Measurements from ENCODE around the gene RPH3AL.
"Not testable (repeated sequence)": the region's sequence is repeated elsewhere in the genome, so short reads cannot be mapped to it uniquely, and the experiment has no call there.

The RPH3AL gene

DNA sequence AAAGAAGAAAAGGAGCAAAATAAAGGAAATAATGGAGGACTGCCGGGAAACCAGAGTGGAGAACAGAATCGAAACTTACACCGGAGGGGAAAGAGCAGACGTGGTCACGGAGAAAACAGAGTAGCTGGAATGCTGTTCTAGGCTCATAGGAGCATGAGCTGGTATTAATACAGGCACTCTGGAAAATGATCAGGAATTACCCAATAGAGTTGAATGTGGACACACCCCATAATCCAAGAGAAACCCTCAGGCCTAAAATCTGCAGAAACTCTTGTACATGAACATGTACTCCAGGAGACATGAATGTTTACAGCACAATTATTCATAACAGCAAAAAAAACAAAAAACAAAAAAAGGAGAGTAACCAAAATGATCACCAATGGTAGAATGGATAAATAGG, 77.7 kb downstream of the RPH3AL start:
- no peak overlapping the region for H3K27ac ChIP-seq
- TF ChIP-seq, protein P1, sequence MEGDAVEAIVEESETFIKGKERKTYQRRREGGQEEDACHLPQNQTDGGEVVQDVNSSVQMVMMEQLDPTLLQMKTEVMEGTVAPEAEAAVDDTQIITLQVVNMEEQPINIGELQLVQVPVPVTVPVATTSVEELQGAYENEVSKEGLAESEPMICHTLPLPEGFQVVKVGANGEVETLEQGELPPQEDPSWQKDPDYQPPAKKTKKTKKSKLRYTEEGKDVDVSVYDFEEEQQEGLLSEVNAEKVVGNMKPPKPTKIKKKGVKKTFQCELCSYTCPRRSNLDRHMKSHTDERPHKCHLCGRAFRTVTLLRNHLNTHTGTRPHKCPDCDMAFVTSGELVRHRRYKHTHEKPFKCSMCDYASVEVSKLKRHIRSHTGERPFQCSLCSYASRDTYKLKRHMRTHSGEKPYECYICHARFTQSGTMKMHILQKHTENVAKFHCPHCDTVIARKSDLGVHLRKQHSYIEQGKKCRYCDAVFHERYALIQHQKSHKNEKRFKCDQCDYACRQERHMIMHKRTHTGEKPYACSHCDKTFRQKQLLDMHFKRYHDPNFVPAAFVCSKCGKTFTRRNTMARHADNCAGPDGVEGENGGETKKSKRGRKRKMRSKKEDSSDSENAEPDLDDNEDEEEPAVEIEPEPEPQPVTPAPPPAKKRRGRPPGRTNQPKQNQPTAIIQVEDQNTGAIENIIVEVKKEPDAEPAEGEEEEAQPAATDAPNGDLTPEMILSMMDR (IDR thresholded peaks at IDR 0.05), result no peak
- TF ChIP-seq ZFX (IDR thresholded peaks at IDR 0.05; ENCODE audit: borderline replicate concordance), result no peak

DNA sequence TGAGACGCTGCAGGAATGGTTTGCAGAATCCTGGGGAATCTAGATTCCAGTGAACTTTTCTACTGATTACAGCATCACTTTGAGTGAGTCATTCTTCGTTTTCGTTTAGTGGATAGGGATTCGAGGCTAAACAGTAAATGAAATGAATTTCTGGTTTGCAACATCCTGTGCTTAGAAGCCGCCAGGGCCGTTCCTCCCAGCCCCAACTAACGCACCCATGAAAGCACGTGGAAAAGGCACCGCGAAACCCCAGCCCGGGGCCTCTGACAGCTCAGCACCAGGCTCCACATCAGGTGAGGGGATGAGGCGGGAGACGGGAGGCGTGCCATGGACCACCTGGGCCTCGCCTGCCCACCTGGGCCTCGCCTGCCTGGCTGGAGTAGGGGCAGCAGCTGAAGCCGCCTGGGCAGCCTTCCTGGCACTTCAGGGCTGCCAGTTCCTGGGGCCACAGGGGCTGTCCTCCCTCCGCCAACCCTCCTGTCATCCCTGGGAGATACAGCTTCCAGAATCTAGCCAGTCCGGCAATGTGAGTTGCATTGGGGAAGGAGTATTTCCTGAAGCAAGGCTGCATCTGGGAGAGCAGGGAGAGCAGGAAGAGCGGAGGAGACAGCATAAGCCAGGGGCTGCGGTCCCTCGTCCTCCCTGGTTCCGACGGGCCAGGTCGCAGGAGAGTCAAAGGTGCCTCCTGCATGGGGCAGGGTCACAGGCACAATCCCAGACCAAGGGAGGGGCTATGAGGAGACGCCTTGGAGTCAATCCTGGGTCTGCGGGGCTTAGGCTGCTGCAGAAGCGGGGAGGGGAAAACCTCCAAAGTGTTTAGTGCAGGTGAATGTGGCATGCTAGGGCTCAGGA, 78.4 kb downstream of the RPH3AL start:
- no peak overlapping the region for H3K27ac ChIP-seq
- TF ChIP-seq, protein P1 (IDR thresholded peaks at IDR 0.05), result no peak
- no peak for TF ChIP-seq ZFX (IDR thresholded peaks at IDR 0.05; ENCODE audit: borderline replicate concordance)

DNA sequence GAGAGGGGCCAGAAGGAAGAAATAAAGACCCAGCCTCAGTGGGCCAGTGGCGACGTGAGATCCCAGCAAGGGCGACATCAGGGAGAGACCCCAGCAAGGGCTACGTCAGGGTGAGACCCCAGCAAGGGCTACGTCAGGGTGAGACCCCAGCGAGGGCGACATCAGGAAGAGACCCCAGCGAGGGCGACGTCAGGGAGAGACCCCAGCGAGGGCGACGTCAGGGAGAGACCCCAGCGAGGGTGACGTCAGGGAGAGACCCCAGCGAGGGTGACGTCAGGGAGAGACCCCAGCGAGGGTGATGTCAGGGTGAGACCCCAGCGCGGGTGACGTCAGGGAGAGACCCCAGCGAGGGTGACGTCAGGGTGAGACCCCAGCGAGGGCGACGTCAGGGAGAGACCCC, 79.8 kb downstream of the RPH3AL start:
- H3K27ac ChIP-seq, result not testable (repeated sequence)

DNA sequence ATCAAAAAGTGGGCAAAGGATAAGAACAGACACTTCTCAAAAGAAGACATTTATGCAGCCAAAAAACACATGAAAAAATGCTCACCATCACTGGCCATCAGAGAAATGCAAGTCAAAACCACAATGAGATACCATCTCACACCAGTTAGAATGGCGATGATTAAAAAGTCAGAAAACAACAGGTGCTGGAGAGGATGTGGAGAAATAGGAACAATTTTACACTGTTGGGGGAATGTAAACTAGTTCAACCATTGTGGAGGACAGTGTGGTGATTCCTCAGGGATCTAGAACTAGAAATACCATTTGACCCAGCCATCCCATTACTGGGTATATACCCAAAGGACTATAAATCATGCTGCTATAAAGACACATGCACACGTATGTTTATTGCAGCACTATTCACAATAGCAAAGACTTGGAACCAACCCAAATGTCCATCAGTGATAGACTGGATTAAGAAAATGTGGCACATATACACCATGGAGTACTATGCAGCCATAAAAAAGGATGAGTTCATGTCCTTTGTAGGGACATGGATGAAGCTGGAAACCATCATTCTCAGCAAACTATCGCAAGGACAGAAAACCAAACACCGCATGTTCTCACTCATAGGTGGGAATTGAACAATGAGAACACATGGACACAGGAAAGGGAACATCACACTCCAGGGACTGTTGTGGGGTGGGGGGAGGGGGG, 80.5 kb downstream of the RPH3AL start:
- not testable (repeated sequence) for H3K27ac ChIP-seq

DNA sequence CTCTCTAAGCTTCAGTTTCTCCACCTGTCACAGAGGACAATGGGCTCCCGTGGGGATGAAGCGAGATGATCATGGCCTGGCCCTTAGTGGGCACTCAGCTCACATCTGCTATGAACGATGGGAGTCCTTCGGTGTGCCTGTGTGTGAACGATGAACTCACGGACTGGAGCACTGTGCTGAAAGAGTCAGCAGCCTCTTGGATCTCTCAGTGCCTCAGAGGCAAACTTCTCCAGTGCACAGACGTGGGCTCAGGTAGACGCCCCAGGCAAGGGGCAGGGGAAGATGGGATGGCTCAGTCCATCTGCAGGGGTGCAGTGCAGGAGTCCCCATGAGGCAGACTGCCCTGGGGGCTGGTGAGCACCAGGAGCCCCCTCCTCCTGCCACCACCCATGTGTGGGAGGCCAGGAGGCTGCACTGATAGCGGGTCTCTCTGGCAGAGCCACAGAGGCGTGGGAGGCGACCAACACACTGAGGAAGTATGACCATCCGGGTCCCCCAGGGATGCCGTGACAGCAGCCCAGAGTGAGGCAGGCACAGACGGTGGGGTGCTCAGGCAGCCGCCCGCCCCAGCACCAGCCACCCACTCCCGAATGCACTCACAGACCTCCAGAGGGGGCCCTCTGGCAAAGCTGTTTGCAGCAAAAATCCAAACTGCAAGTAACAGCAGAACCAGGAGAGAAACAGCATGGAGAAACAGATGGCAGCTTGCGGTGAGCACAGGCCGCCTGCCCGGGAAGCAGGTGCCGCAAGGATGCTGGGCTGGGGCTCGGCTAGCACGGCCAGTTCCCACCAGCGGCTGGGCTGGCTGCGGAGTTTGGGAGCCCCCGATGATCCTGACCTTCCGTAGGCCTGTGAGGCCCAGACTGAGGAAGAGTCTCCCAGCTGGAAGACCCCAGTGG, 82.7 kb downstream of the RPH3AL start:
- TF ChIP-seq ZFX (IDR thresholded peaks at IDR 0.05; ENCODE audit: borderline replicate concordance), result no peak
- TF ChIP-seq, protein P1 (IDR thresholded peaks at IDR 0.05), result no peak
- no peak overlapping the region for H3K27ac ChIP-seq

DNA sequence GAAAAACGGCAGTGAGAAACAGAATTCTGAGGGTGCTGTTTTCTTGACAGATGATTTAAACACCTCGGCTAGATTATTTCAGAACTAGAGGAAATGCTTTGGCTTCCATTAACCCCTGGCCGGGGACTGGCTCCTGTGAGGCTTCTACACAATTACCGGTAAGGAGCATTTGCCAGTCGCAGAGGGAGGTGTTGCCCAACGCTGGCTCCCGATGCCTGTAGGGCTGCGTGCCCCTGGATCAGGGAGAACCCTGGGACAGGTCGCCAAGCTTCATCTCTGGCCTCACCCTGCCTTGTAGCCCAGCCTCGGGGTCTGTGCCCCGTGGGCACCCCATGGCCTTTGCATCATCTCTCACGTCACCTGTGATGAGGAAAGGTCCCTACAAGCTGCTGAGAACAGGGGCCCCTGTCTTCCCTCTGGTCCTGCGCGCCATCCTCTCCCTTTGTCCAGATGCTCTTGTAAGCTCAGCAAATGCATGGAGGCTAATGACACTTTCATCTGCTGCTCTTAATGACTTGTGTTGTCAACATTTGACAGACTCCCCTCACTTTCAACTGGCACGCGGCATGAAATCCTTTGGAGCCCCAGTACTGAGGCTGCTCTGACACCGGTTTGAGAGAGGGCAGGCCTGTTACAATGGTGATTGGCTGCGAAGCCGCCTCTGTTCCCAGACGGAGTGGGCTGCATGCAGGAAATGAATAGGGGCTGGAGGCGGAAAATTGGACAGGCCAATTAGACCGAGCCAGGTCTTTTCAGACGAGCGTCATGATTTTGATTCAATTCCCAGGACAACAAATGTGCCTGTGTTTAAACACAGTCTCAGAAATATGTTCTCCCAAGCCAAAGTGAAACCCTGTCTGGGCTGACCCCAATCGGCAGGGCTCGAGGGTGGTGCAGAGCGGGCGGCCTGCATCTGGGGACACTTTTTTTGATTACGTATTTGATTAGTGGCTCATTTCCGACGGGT, 85.6 kb downstream of the RPH3AL start:
- no peak for TF ChIP-seq ZFX (IDR thresholded peaks at IDR 0.05; ENCODE audit: borderline replicate concordance)
- TF ChIP-seq, protein P1 (IDR thresholded peaks at IDR 0.05), result no peak
- no peak overlapping the region for H3K27ac ChIP-seq

DNA sequence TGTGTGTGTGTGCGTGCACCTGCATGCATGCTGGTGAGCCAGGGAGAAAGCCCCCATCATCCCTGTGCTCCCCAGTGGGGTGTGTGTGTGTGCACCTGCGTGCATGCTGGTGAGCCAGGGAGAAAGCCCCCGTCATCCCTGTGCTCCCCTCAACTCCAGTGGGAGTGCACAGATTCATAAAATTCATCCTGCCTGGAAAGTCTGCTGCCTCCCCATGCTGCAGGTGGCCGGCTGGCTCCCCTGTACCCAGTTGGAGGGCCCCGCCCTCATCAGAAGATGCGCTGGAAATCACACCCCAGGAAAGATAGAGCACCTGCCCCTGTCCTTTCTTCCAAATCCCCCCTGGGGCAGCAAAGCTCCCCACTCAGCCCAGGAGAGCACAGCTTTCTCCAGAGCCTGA, 86.4 kb downstream of the RPH3AL start:
- H3K27ac ChIP-seq, result no peak overlapping the region
- TF ChIP-seq, protein P1 (IDR thresholded peaks at IDR 0.05), result no peak
- no peak for TF ChIP-seq ZFX (IDR thresholded peaks at IDR 0.05; ENCODE audit: borderline replicate concordance)

All from 22Rv1 (cell line).